Hematopoietic multipotent progenitor cell treated with erythropoietin and hydrocortisone succinate and interleukin-3 and kit ligand, for 6 days (in vitro differentiated cells): ENCODE results near the gene SOX12.
A peak's percentile ranks its signal among the peaks of the same experiment; 100 is the strongest.

Source experiments
- DNase-seq: peaks from one replicate; pipeline ENCODE4 v3.0.0-alpha.2; 2015

SOX12 gene

DNA sequence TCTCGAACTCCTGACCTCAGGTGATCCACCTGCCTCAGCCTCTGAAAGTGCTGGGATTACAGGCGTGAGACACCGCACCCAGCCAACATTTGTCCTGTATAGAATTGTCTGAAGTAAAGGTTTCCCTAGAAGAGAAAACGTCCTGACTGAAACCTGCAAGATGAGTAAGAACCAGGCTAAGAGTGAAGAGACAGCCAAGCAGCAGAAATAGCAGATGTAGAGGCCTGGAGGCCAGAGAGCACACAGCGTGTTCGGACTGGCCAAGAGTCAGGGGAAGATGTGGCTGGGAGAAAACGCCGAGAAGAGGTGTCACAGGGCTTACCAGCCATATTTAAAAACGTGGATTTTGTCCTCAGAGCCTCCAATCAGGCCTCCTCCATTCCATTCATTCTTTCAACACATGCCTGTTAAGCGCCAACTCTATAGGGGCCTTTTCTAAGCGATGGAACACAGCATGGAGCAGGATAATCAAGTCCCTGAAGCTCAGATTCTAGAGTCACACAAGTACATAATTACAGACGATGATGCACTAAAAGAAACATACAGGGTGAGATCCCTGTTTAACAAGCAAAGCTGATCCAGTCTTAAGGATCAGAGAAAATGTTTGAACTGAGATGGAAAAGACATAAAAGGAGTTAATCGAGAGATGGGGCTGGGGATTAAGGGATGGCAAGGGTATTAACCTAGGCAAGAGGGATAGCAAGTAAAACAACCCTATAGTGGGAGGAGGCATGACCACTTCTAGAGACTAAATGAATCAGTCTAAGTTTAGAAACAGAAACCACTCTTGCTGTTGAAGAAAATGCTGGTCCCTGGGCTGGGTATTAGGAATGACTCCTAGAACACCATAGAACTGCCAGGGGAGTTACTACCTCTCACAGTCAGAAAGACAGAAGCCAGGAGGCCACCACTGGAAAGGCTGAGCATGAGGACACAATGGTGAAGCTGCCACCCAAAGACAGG, 23.2 kb upstream of the SOX12 start:
- DNase-seq: no peak

DNA sequence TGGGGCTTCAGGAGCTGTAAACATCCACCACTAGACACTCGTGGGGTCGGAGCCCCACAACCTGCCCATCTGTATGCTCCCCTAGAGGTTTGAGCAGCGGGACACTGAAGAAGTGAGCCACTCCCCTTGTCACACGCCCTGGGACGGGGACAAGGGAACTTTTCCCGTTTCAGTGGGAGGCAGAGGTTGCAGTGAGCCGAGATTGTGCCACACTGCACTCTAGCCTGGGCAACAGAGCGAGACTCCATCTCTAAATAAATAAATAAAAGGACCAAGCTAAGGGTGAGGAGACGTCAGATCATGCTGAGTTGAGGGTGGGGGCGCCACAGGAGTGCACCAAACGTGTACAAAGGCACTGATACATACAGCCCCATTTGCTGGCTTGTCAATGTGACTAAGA, 19.6 kb upstream of the SOX12 start:
- DNase-seq: no peak

DNA sequence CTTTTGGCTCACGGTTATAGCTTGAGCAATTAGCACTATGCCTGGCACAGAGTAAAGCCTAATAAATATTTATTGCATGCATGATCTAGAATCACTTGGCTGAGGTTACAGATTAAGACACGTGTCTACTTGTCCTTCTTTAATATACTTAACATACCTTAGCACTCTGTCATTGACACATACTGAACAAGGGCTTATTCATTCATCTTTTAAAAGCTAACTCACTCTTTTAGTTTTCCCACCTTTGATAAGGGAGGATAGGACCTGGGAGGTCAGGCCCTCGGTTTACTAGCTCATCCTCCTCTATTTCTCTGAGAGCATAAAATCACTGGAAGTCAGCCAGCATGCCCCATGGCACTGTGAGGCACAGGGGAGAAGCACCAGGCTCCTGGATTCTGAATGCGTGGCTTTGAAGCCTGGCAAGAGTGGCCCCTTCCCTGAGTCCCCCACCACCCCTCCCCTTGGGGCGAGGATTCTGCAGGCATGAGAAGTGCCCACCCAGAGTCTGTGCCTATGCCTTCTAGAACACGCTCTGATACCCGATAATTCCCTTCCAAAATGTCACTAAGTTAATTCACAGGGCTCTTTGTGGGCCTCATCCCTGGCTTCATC, 16.8 kb upstream of the SOX12 start:
- DNase-seq: no peak

DNA sequence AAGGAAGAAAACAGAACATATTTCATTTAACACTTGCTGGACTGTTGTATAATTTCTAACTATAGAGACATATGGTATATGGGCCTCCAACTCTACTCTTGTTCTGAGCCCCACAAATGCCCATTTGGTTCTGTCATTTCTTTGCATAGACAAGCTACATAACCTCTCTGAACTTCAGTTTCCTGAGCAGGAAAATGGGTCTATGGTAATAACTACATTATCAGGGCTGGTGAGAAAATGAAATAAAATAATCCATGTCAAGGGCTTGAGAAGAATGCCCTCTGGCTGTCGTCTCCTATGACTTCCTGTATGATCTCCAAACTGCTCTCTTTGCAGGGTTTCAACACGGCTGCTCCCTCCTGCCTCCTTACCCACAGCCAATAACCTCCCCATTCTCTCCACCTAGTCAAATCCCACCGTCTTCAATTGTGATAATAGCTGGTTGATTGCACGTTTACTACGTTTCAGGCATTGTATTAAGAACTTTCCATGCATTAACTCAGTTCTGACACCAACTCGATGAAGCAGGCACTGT, 16.0 kb upstream of the SOX12 start:
- DNase-seq: peak; percentile 42

DNA sequence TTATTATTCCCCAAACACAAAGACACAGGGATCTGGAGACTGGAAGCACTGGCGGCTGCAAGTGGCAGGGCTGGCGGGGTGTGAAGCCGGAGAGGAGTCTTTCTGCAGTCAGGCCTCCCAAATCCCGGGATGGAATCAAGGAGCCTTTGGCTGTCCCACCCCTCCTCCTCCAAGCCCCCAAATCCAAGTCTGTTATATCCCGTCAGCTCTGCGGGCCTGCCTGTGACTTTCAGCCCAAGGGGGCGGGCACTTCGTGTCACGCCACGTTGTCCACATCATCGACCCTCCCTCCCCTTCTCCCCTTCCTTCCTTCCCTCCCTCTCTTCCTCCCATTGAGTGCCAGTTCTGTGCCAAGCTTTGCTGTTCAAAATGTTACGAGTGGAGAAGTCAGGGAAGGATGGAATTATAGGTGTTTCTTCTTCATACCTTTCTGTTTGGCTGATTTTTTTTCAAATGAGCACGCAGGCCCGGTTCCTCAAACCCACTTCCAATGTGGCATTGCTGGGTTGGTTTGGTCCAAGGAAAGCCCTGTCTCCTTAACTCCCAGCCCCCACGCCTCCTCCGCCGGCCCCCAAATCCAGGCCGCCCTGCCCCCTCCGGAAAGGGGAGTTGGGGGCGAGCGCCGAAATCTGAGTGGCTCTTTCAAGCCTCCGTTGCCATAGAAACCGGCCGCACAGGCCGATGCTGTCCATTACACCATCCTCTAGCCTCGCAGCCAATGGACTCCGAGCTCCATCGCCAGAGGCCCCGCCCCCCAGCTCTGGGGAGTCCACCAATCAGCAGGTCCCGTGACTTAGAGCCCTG, 15.3 kb upstream of the SOX12 start:
- DNase-seq: peak; percentile 98

DNA sequence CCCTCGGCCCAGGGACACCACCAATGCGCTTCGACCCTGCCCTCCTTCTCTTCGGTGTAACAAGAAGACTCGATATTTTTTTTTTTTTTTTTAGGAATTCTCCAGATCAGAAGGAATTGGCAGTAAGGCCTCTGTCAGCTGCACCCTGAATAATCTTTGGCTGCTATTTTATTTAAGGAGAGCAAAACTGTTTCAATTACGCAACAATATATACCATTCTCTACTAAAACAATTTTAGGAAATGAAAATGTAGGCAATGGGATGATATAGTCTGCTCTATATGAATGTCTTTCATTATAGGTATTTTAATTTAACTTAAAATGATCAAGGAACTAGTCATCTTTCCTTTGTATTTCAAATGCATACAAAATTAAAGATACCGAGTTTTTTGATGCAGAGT, 14.7 kb upstream of the SOX12 start:
- no peak for DNase-seq

DNA sequence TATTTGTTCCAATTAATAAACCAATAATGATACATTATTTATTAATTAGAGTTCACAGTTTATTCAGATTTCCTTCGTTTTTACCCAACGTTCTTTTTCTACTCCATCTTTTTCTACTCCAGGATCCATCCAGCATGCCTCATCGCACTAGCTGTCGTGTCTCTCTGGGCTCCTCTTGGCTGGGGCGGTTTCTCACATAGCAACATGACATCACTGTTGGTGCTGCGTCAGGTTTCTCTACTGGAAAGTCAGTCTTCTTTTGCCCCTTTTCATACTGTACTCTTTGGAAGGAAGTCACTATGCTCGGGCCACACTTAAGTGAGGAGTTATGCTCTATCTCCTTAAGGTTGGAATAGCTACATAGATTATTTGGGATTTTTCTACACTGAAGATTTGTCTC, 13.7 kb upstream of the SOX12 start:
- DNase-seq: no peak

DNA sequence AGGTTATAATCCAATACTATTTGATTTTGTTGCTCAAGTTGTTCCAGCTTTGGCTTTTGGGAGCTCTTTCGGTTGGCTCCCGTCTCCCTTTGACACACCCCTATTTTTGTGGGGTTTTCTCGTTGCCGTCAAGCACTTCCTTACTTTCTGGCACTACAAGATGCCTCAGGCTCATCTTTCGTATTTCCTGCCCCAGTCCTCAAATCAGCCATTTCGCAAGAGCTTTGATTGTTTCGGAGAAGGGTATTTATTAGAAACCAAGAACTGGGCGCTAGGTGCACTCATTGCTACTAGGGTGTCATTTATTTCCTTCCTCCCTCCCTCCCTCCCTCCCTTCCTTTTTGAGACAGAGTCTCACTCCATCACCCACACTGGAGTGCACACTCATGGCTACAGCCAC, 13.3 kb upstream of the SOX12 start:
- DNase-seq: no peak

DNA sequence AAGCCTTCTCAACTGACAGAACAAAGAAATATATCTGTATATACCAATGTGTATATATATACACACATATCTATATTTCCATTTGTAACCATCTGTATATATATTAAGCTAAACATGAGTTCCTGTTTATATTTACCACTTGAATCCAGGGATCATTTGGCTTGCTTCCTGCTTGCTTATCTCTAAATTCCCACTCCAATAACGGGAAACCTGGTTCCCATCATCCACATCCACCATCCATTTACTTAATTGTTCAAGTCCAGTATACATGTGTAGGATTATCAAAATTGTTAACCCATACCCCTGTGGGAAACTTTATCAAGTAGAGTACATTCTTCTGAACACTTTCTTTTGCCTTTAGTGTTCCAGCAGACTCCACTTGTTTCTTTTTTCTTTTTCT, 12.5 kb upstream of the SOX12 start:
- no peak for DNase-seq

DNA sequence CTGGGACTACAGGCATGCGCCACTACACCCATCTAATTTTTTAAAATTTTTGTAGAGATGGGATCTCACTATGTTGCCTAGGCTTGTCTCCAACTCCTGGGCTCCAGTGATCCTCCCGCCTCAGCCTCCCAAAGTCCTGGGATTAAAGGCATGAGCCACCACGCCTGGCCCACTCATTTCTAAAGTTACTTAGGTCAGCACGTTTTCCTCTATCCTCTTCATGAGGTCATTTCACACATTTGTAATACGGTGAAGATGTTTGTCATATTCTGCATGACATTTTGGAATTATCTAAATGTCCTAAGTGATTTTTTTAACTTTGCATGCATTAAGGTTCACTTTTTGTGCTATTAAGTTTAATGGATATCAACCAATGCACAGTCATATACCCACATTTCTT, 11.9 kb upstream of the SOX12 start:
- DNase-seq: no peak

DNA sequence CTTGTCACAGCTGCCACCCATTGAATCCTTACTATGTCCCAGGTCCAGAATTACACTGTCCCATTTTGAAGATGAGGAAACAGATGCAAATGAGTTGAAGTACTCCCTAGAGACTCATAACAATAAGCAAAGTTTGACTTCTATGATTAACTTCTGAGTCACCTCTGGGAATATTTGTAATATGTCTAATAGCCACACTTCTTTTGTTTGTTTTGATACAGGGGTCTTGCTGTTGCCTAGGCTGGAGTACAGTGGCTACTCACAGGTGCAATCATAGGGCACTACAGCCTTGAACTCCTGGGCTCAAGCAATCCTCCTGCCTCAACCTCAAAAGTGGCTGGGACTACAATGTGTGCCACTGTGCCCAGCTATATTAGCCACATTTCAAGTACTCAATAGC, 11.4 kb upstream of the SOX12 start:
- no peak for DNase-seq

DNA sequence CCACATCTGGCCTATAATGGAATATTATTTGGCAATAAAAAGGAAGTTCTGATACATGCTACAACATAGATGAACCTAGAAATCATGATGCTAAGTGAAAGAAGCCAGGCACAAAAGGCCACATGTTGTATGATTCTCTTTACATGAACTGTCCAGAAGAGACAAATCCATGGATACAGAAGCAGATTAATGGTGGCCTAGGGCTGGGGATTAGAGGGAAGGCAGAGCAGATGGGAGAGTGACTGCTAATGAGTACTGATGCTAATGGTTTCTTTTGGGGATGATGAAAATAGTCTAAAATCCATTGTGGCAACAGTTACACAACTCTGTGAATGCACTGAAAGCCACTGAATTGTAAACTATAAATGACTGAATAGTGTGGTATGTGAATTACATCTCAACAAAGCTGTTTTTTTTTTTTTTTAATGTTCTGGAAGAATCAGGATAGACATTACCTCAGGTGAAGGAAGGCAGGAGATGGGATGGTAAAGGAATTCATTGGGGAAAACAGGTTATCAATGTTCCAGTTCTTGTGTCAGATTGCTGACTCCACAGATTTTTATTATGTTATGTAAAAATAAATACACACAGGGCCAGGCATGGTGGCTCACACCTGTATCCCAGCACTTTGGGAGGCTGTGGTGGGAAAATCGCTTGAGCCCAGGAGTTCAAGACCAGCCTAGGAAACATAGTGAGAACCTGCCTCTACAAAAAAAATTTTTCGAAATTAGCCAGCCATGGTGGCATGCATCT, 8.9 kb upstream of the SOX12 start:
- no peak for DNase-seq

DNA sequence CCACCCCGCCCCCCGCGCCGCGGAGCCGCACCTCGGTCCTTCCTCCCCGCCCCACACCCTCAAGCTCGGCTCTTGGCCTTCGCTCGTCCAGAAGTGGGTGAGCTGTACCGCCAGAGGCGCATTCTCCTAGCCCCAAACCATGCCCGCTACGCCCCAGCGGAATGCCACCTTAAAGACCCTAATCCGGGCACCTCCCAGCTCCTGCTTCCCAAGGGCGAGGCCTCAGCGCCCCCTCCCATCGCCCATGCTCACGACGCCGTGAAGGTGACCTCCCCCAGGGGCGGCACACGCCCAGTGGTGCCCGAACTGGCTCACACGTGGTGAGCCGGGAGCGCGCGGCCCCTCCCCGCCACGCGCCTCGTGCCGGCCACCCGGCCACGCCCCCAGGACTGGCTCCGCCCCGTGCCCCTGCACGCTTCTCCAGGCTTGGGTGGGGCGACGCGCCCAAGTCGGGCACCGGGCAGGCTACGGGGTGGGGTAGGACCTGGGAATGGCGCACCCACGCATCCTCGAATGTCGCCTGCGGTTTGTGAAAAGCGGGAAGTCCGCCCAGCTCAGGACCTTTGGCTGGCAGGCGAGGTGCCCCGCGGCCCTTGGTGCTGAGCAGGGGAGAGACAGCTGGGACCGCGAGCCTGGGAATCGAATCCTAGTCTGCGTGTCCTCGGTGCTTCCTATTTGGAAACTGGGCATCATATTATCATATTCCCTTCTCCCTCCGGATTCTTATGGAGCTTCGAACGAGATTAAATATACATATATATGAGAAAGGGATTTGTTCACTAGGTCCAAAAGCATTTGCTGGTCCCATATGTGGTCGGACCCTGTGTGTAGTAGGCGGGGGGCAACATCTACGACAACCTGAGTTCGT, 941 bp upstream of the SOX12 start:
- DNase-seq: peak; percentile 93

DNA sequence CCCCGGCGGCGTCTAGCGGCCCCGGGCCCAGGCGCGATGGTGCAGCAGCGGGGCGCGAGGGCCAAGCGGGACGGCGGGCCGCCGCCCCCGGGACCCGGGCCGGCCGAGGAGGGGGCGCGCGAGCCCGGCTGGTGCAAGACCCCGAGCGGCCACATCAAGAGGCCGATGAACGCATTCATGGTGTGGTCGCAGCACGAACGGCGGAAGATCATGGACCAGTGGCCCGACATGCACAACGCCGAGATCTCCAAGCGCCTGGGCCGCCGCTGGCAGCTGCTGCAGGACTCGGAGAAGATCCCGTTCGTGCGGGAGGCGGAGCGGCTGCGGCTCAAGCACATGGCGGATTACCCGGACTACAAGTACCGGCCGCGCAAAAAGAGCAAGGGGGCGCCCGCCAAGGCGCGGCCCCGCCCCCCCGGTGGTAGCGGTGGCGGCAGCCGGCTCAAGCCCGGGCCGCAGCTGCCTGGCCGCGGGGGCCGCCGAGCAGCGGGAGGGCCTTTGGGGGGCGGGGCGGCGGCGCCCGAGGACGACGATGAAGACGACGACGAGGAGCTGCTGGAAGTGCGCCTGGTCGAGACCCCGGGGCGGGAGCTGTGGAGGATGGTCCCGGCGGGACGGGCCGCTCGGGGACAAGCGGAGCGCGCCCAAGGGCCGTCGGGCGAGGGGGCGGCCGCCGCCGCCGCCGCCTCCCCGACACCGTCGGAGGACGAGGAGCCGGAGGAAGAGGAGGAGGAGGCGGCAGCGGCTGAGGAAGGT, 715 bp downstream of the SOX12 start:
- DNase-seq: peak; percentile 66

DNA sequence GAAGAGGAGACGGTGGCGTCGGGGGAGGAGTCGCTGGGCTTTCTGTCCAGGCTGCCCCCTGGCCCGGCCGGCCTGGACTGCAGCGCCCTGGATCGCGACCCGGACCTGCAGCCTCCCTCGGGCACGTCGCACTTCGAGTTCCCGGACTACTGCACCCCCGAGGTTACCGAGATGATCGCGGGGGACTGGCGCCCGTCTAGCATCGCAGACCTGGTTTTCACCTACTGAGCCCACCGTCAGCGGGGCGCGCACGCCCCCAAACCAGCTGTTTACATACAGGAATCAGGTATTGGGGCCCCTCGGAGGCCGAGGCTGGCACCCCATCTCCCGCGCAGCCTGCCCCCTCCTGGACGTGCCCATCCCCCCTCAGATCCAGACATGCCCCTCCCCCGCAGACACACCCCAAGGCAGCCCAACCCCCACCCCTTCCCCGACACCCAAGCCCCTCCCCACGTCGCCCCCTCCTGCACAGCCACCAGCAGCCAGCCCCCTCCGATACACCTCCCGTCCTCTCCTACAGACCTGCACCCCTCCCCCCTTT, 1.4 kb downstream of the SOX12 start:
- no peak for DNase-seq

DNA sequence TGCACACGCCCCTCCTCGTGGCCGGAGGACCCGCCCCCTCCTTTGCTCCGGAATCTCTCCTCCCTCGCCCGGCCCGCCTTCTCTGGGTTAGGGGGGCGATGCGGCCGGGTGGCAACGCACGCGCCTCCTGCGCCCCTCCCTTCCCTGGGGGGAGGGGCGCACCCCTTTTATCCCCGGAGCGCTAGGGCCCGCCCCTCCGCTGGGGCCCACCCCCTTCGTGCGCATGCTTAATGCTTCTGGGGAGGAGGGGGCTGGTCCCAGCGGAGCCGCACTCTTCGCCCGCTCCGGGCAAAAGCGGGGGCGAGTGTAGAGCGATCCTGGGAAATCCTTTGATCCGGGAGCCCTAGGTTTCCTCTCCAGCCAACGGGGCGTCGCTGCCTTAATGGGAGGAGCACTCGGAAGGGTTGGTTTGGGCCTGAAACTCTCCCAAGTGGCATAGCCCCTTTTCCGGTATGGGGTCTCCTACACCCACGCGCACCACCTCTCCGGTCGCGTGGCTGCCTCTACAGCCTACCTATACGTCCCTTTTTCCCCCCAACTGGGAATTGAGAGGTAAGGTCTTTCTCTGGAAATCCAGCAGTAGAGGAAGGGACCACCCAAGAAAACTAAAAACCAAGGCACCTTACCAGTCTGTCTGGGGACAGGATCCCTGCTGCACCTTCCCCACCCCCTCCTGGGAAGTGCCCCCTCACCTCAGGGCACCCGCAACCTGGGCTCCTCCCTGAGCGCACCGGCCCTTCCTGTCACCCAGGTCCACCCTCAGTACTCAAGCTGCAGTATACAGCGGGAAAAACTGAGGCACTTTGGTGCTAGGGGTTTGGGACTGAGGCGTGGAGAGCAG, 2.1 kb downstream of the SOX12 start:
- peak; percentile 94 for DNase-seq

DNA sequence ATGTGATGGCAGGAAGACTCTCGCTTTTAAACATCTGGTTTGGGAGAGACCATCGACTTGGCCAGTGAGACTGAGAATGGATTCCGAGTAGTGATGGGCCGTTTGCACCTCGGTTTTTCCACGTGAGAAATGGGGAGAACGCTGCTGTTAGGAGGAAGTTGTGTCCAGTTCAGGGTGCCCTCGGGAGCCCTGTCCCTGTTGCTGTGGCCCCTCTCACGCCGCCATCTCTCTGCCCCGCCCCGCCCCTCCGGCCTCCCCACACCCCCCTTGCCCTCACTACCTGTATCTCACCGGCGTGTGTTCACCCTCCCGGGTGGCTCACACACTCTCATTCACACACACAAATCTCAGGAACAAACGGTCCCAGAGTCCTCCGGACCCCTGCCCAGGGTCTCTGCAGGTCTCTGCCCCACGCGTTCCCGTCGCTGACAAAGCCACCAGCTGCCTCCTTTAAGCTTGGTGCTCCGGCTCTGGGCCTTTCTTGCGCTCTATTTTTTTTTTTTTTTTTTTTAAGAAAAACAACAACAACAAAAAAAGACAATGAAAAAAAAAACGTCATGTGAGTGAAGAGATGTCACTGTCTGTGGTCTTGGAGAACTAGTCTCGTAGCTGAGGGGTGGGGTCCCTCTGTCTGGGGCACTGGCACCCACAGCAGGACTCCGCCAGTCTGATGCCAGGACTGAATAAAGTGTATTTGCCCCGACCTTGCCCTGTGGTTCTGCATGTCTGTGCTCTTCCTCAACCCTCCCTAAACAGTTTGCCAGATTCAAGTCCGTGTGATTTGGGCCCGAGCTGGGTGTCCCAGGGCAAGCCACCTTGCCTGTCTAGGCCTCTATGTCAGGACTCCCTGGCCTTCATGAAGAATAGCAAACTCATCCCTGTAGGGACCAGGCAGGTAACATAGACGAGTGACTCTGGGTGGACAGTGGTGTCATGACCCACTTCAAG, 2.9 kb downstream of the SOX12 start:
- DNase-seq: no peak

DNA sequence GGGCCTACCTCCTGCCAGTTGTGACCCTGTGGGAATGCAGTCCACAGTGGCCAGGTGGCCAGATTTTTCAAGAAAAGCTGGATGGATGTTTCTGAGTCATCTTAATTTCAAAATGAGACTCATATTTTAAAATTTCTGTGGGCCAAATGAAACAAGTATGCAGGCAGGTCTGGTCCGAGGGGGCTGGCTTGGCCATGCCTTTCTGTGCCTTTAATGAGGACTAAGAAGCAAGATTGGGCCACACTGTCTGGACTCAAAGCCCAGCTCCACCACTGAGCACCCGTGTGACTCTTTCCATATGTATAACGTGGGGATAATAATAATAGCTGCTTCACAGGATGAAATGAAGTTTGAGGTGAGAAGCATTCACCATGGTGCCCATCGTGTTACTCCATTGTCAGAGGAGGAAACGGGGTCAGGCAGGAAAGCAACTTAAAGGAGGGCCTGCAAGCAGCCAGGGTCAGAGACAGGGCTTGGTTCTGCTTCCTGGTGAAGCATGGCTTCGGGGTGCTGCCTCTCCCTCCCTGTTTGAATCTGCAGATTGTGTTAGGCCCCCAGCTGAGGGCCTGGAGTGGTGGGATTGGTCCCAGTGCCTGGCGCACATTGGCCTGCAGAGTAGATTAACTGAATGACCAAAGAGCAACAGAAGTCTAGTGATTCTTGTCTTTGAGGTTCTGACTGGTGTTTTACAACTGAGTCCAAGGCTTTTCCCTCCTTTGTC, 3.8 kb downstream of the SOX12 start:
- DNase-seq: no peak
